Right atrium auricular region (tissue), 2 donors: ENCODE data around the gene TULP1. TPM values are rescaled to one million over a fixed set of nuclear protein-coding genes. Genes with fewer than 3 reads are reported as not detected.

Experiments
- DNase-seq: peaks from one replicate; pipeline ENCODE4 v3.0.0-alpha.2; 2019; ENCODE audit warnings: low spot score
- H3K27ac ChIP-seq, 2 donors: fragments of 200-600 bp; sonication (generic); 1 replicate in 1 of 2; 2 replicates in 1 of 2; pipeline ENCODE4 v1.5.1; 2016 to 2019
- H3K27me3 ChIP-seq, 2 donors: fragments of 200-600 bp; sonication (generic); one replicate each; pipeline versions ENCODE4 v1.5.1 to v1.6.0; 2017 to 2019
- H3K36me3 ChIP-seq: fragments of 200-600 bp; sonication (generic); one replicate; pipeline ENCODE4 v1.5.1; 2016
- H3K4me1 ChIP-seq, 2 donors: fragments of 200-600 bp; sonication (generic); one replicate each; pipeline versions ENCODE4 v1.5.1 to v1.6.0; 2017 to 2019
- H3K4me3 ChIP-seq, 2 donors: fragments of 200-600 bp; sonication (generic); 1 replicate in 1 of 2; 2 replicates in 1 of 2; pipeline ENCODE4 v1.5.1; 2017 to 2019; ENCODE audit warnings: mild to moderate bottlenecking in 1 of 2, moderate library complexity in 1 of 2
- H3K9me3 ChIP-seq, 2 donors: fragments of 200-600 bp; sonication (generic); one replicate each; pipeline ENCODE4 v1.5.1; 2019
- CTCF ChIP-seq, 2 donors: fragments of 200-600 bp; sonication (generic); IDR thresholded peaks; one replicate each; pipeline ENCODE4 v1.5.1; 2019; ENCODE audit warnings: antibody characterized with exemption in 2 of 2
- total RNA-seq, 2 donors: library from RNA; depleted of rRNA; stranded (reverse); fragments of >200 nt; gene quantifications; one replicate each; pipeline ENCODE4 v1.1.0, GENCODE V29; 2016

TULP1 gene
- total RNA-seq, 2 donors from 2014 or later = not detected

- Histone ChIP-seq H3K36me3 (no peaks in the 10 kb centered on the region), H3K27me3 (no peaks in the 10 kb centered on the region), H3K9me3 (no peaks in the 10 kb centered on the region), H3K27ac (no peak overlapping the region), H3K4me1 (peaks cover 0 to 12% of the 10 kb centered on the region in 2 donors), H3K4me3 (peak overlapping the region in 1 of 2 donors; percentile 33)
- no peak for TF ChIP-seq CTCF (IDR thresholded peaks at IDR 0.05)
- no peak for DNase-seq
Observed at GRCh38 chr6:35512006-35512405, 690 bp downstream of the TULP1 start.

- DNase-seq = no peak
- H3K27me3 ChIP-seq = no peaks in the 10 kb centered on the region
- peak overlapping the region in 1 of 2 donors; percentile 33 for H3K4me3 ChIP-seq
- no peaks in the 10 kb centered on the region for H3K9me3 ChIP-seq
- peaks cover 0 to 12% of the 10 kb centered on the region in 2 donors for H3K4me1 ChIP-seq
- no peak for TF ChIP-seq CTCF (IDR thresholded peaks at IDR 0.05)
- H3K27ac ChIP-seq = no peak overlapping the region
- H3K36me3 ChIP-seq = no peaks in the 10 kb centered on the region
Observed at GRCh38 chr6:35511562-35511941, 1.1 kb downstream of the TULP1 start.

- Histone ChIP-seq H3K9me3 (no peaks in the 10 kb centered on the region), H3K4me3 (no peak overlapping the region), H3K4me1 (peaks cover 0 to 12% of the 10 kb centered on the region in 2 donors), H3K36me3 (no peaks in the 10 kb centered on the region), H3K27me3 (no peaks in the 10 kb centered on the region), H3K27ac (no peak overlapping the region)
- TF ChIP-seq CTCF (IDR thresholded peaks at IDR 0.05) = no peak
- DNase-seq = no peak
Observed at GRCh38 chr6:35510916-35511561, 1.7 kb downstream of the TULP1 start.

- Histone ChIP-seq H3K27ac (no peak overlapping the region), H3K9me3 (no peaks in the 10 kb centered on the region), H3K36me3 (no peaks in the 10 kb centered on the region), H3K4me3 (no peak overlapping the region), H3K27me3 (no peaks in the 10 kb centered on the region), H3K4me1 (peaks cover 0 to 12% of the 10 kb centered on the region in 2 donors)
- TF ChIP-seq CTCF (IDR thresholded peaks at IDR 0.05) = no peak
- no peak for DNase-seq
Observed at GRCh38 chr6:35508542-35508941, 4.2 kb downstream of the TULP1 start.

GRCh38 chr6:35508027-35508426 lies 4.7 kb downstream of the TULP1 start:
- no peaks in the 10 kb centered on the region for H3K9me3 ChIP-seq
- no peaks in the 10 kb centered on the region for H3K27me3 ChIP-seq
- H3K4me3 ChIP-seq = no peak overlapping the region
- DNase-seq = no peak
- no peak overlapping the region for H3K27ac ChIP-seq
- TF ChIP-seq CTCF (IDR thresholded peaks at IDR 0.05) = no peak
- no peaks in the 10 kb centered on the region for H3K36me3 ChIP-seq
- peaks cover 0 to 12% of the 10 kb centered on the region in 2 donors for H3K4me1 ChIP-seq

- no peaks in the 10 kb centered on the region for H3K9me3 ChIP-seq
- H3K4me3 ChIP-seq = no peak overlapping the region
- H3K27ac ChIP-seq = no peak overlapping the region
- no peaks in the 10 kb centered on the region for H3K27me3 ChIP-seq
- H3K36me3 ChIP-seq = no peaks in the 10 kb centered on the region
- H3K4me1 ChIP-seq = peaks cover 0 to 11% of the 10 kb centered on the region in 2 donors
- no peak for TF ChIP-seq CTCF (IDR thresholded peaks at IDR 0.05)
- DNase-seq = no peak
Observed at GRCh38 chr6:35507221-35507620, 5.5 kb downstream of the TULP1 start.
